HL-60 (cell line): ENCODE data around the gene LTBP3.

Source experiments
- CTCF ChIP-seq: IDR thresholded peaks from one replicate; pipeline ENCODE4 v1.5.1; 2011; ENCODE audit warnings: low read length, control low read depth, inconsistent platforms; ENCODE audit not compliant: insufficient read depth
- GABPA ChIP-seq: IDR thresholded peaks from 2 replicates; pipeline ENCODE4 v1.6.1; 2012; ENCODE audit warnings: low read depth
- POLR2AphosphoS5 ChIP-seq: IDR thresholded peaks from 2 replicates; pipeline ENCODE4 v1.6.1; 2012; ENCODE audit warnings: low read depth
- REST ChIP-seq: IDR thresholded peaks from 2 replicates; pipeline ENCODE4 v1.6.1; 2012; ENCODE audit warnings: low read depth; ENCODE audit not compliant: insufficient replicate concordance
- SPI1 ChIP-seq: IDR thresholded peaks from 2 replicates; pipeline ENCODE4 v1.6.1; 2012; ENCODE audit warnings: low read depth, mild to moderate bottlenecking, borderline replicate concordance

- no peak for TF ChIP-seq CTCF
- TF ChIP-seq REST, result no peak
- TF ChIP-seq GABPA, result no peak
- TF ChIP-seq POLR2AphosphoS5, result no peak
- TF ChIP-seq SPI1, result no peak
Observed at GRCh38 chr11:65493367-65494176, 64.6 kb downstream of the LTBP3 start.
